Measurements from ENCODE around the gene METTL13. TPM values are rescaled to one million over a fixed set of nuclear protein-coding genes. Genes with fewer than 3 reads are reported as not detected.

Gene METTL13
- total RNA-seq, 4 donors from 2014 or later, result 14.0 to 20.8 (median 18.3) TPM

- 89 to 94% methylated on average over 9 to 19 of the region's 25 CpGs for WGBS, 2 donors
- TF ChIP-seq POLR2A (IDR thresholded peaks at IDR 0.05) (no peak), CTCF (IDR thresholded peaks at IDR 0.05) (no peak)
- Histone ChIP-seq H3K4me3 (no peak overlapping the region), H3K9me3 (no peaks in the 10 kb centered on the region), H3K27me3 (no peaks in the 10 kb centered on the region), H3K36me3 (peaks cover 0 to 53% (median 27%) of the 10 kb centered on the region in 3 donors), H3K27ac (no peak overlapping the region), H3K4me1 (peaks cover 14 to 50% (median 18%) of the 10 kb centered on the region in 3 donors)
- DNase-seq, result no peak
- intact Hi-C loops (cut with DNase I), result loop anchor here (5.0 kb wide), 1 partner anchor 42 kb away; the partner anchor contains the start of gene VAMP4
These were observed 2.5 kb downstream of the METTL13 start for GRCh38 chr1:171783816-171784530.

- H3K27ac ChIP-seq, result no peak overlapping the region
- peaks cover 0 to 61% (median 33%) of the 10 kb centered on the region in 3 donors for H3K36me3 ChIP-seq
- intact Hi-C loops (cut with DNase I), result loop anchor here (5.0 kb wide), 1 partner anchor 42 kb away; the partner anchor contains the start of gene VAMP4
- H3K4me3 ChIP-seq, result no peak overlapping the region
- H3K4me1 ChIP-seq, result peaks cover 14 to 50% (median 18%) of the 10 kb centered on the region in 3 donors
- no peaks in the 10 kb centered on the region for H3K27me3 ChIP-seq
- no peaks in the 10 kb centered on the region for H3K9me3 ChIP-seq
- TF ChIP-seq POLR2A (IDR thresholded peaks at IDR 0.05), result no peak
- TF ChIP-seq CTCF (IDR thresholded peaks at IDR 0.05), result no peak
- no peak for DNase-seq
These were observed 3.3 kb downstream of the METTL13 start for GRCh38 chr1:171784784-171785183.

GRCh38 chr1:171785766-171786165 is 4.3 kb downstream of the METTL13 start:
- intact Hi-C loops (cut with DNase I), result no loop called here
- Histone ChIP-seq H3K9me3 (no peaks in the 10 kb centered on the region), H3K27ac (no peak overlapping the region), H3K27me3 (no peaks in the 10 kb centered on the region), H3K36me3 (peaks cover 0 to 70% (median 40%) of the 10 kb centered on the region in 3 donors), H3K4me1 (peaks cover 10 to 45% (median 18%) of the 10 kb centered on the region in 3 donors), H3K4me3 (no peak overlapping the region)
- DNase-seq, result no peak
- 88% methylated on average over 5 of the region's 9 CpGs; no CpG with 5 or more reads in 1 of the 2 donors for WGBS, 2 donors
- no peak for TF ChIP-seq CTCF (IDR thresholded peaks at IDR 0.05)

- no peak for DNase-seq
- Histone ChIP-seq H3K4me1 (peaks cover 10 to 43% (median 18%) of the 10 kb centered on the region in 3 donors), H3K9me3 (no peaks in the 10 kb centered on the region), H3K27me3 (no peaks in the 10 kb centered on the region), H3K27ac (no peak overlapping the region), H3K4me3 (no peak overlapping the region), H3K36me3 (peaks cover 0 to 77% (median 40%) of the 10 kb centered on the region in 3 donors)
- intact Hi-C loops (cut with DNase I), result no loop called here
- TF ChIP-seq POLR2A (IDR thresholded peaks at IDR 0.05) (no peak), CTCF (IDR thresholded peaks at IDR 0.05) (no peak)
- WGBS, 2 donors, result 94% methylated on average over 2 of the region's 2 CpGs
These were observed 5.1 kb downstream of the METTL13 start for GRCh38 chr1:171786534-171786933.

GRCh38 chr1:171787686-171788480 is 6.4 kb downstream of the METTL13 start:
- WGBS, 2 donors, result 94 to 96% methylated on average over 12 to 15 of the region's 15 CpGs
- Histone ChIP-seq H3K4me3 (no peak overlapping the region), H3K27me3 (no peaks in the 10 kb centered on the region), H3K4me1 (peaks cover 2 to 32% (median 8%) of the 10 kb centered on the region in 3 donors), H3K27ac (no peak overlapping the region), H3K9me3 (no peaks in the 10 kb centered on the region), H3K36me3 (peaks cover 4 to 91% (median 46%) of the 10 kb centered on the region in 3 donors)
- DNase-seq, result no peak
- TF ChIP-seq POLR2A (IDR thresholded peaks at IDR 0.05), result no peak
- TF ChIP-seq CTCF (IDR thresholded peaks at IDR 0.05), result no peak
- intact Hi-C loops (cut with DNase I), result no loop called here
